ENCODE measurements around the gene EYS.

Gene EYS

GRCh38 chr6:64912966-64913365 is 794.1 kb downstream of the EYS start:
- ChIA-PET POLR2A (no interaction called here), CTCF (no interaction called here)
- TF ChIP-seq CTCF (IDR thresholded peaks at IDR 0.05; ENCODE audit: control extremely low read depth, extremely low read depth, low read depth, missing control alignments): no peak
- no peak for DNase-seq (ENCODE audit: extremely low spot score)

GRCh38 chr6:64908104-64908503 is 798.9 kb downstream of the EYS start:
- CTCF ChIA-PET: no interaction called here
- TF ChIP-seq CTCF (IDR thresholded peaks at IDR 0.05; ENCODE audit: control extremely low read depth, extremely low read depth, low read depth, missing control alignments): no peak
- POLR2A ChIA-PET: no interaction called here
- no peak for DNase-seq (ENCODE audit: extremely low spot score)

- ChIA-PET POLR2A (no interaction called here), CTCF (no interaction called here)
- no peak for TF ChIP-seq CTCF (IDR thresholded peaks at IDR 0.05; ENCODE audit: control extremely low read depth, extremely low read depth, low read depth, missing control alignments)
- no peak for DNase-seq (ENCODE audit: extremely low spot score)
Measured at GRCh38 chr6:64904616-64905015, 802.4 kb downstream of the EYS start.

- ChIA-PET POLR2A (no interaction called here), CTCF (interaction anchor here (1.5 kb wide), 1 partner anchor 20 kb away, joined by 4 read pairs; no protein-coding TSS in a partner anchor)
- no peak for TF ChIP-seq CTCF (IDR thresholded peaks at IDR 0.05; ENCODE audit: control extremely low read depth, extremely low read depth, low read depth, missing control alignments)
- no peak for DNase-seq (ENCODE audit: extremely low spot score)
Measured at GRCh38 chr6:64902596-64902995, 804.4 kb downstream of the EYS start.

- no peak for DNase-seq (ENCODE audit: extremely low spot score)
- CTCF ChIA-PET: interaction anchor here (1.0 kb wide), 1 partner anchor 10 kb away, joined by 3 read pairs; no protein-coding TSS in a partner anchor
- TF ChIP-seq CTCF (IDR thresholded peaks at IDR 0.05; ENCODE audit: control extremely low read depth, extremely low read depth, low read depth, missing control alignments): no peak
- POLR2A ChIA-PET: no interaction called here
Measured at GRCh38 chr6:64896939-64897338, 810.1 kb downstream of the EYS start.

- DNase-seq (ENCODE audit: extremely low spot score): no peak
- no peak for TF ChIP-seq CTCF (IDR thresholded peaks at IDR 0.05; ENCODE audit: control extremely low read depth, extremely low read depth, low read depth, missing control alignments)
- CTCF ChIA-PET: no interaction called here
- POLR2A ChIA-PET: no interaction called here
Measured at GRCh38 chr6:64895945-64896344, 811.1 kb downstream of the EYS start.

GRCh38 chr6:64890609-64891008 is 816.4 kb downstream of the EYS start:
- DNase-seq (ENCODE audit: extremely low spot score): no peak
- ChIA-PET CTCF (no interaction called here), POLR2A (no interaction called here)
- no peak for TF ChIP-seq CTCF (IDR thresholded peaks at IDR 0.05; ENCODE audit: control extremely low read depth, extremely low read depth, low read depth, missing control alignments)

Measured in GM10248 (cell line).